ENCODE measurements around the gene PPP1R2. TPM values are rescaled to one million over a fixed set of nuclear protein-coding genes. Genes with fewer than 3 reads are reported as not detected.
A peak's percentile ranks its signal among the peaks of the same experiment; 100 is the strongest.

Gene PPP1R2
- total and polyA plus RNA-seq, 9 of the 15 experiments (the other 6 are each of a cell fraction or from before 2014, with no cell fraction given), result 9.4 to 115 (median 40.3) TPM

GRCh38 chr3:195565716-195566115, 22.6 kb upstream of the PPP1R2 start (continued):
- TF ChIP-seq PKNOX1 (IDR thresholded peaks at IDR 0.05), result peak; percentile 91
- TF ChIP-seq VEZF1 (CRISPR knock-in tag; IDR thresholded peaks at IDR 0.05), result no peak; the same call in 1 of the 2 replicates
- TF ChIP-seq GABPA (tag; conservative IDR thresholded peaks at IDR 0.05; ENCODE audit: low read depth), result no peak
- no peak for TF ChIP-seq THAP7 (CRISPR knock-in tag; IDR thresholded peaks at IDR 0.05)
- TF ChIP-seq SNRNP70 (optimal IDR thresholded peaks at IDR 0.05; ENCODE audit: low read depth, low read length), result no peak
- peak; percentile 57; the same call in 1 of the 2 replicates for TF ChIP-seq ZBTB7A (IDR thresholded peaks at IDR 0.05; ENCODE audit: borderline replicate concordance, control insufficient read depth, low read depth, low read length)
- TF ChIP-seq MAFG (tag; conservative IDR thresholded peaks at IDR 0.05), result no peak
- no peak for TF ChIP-seq DMBX1 (CRISPR knock-in tag; IDR thresholded peaks at IDR 0.05; ENCODE audit: borderline replicate concordance)
- TF ChIP-seq GATA2 (CRISPR knock-in tag; IDR thresholded peaks at IDR 0.05), result no peak
- TF ChIP-seq ZNF75A (CRISPR knock-in tag; IDR thresholded peaks at IDR 0.05), result no peak
- TF ChIP-seq MEIS2 (IDR thresholded peaks at IDR 0.05; ENCODE audit: partially characterized antibody), result peak; percentile 96
- TF ChIP-seq ERF (CRISPR knock-in tag; IDR thresholded peaks at IDR 0.05), result no peak
- no peak for TF ChIP-seq ZNF12 (CRISPR knock-in tag; IDR thresholded peaks at IDR 0.05)
- TF ChIP-seq ZNF444 (CRISPR knock-in tag; IDR thresholded peaks at IDR 0.05), result no peak
- TF ChIP-seq PCBP2 (IDR thresholded peaks at IDR 0.05; ENCODE audit: low read depth, low read length, poor library complexity, severe bottlenecking), result no peak
- no peak for TF ChIP-seq ZBTB5 (IDR thresholded peaks at IDR 0.05)
- no peak for TF ChIP-seq FOXP1 (CRISPR knock-in tag; IDR thresholded peaks at IDR 0.05)
- no peak for TF ChIP-seq POU5F1 (IDR thresholded peaks at IDR 0.05; ENCODE audit: borderline replicate concordance, low read depth, low read length, partially characterized antibody)
- TF ChIP-seq ZKSCAN3 (CRISPR knock-in tag; IDR thresholded peaks at IDR 0.05), result no peak
- TF ChIP-seq U2AF2 (optimal IDR thresholded peaks at IDR 0.05; ENCODE audit: low read depth, low read length), result no peak
- no peak for TF ChIP-seq NBN (IDR thresholded peaks at IDR 0.05; ENCODE audit: low read depth)
- no peak for TF ChIP-seq FOXK1 (CRISPR knock-in tag; IDR thresholded peaks at IDR 0.05; ENCODE audit: borderline replicate concordance)
- no peak for TF ChIP-seq SOX6 (IDR thresholded peaks at IDR 0.05)
- no peak for TF ChIP-seq TARDBP (IDR thresholded peaks at IDR 0.05)
- no peak for TF ChIP-seq MXD1 (CRISPR knock-in tag; IDR thresholded peaks at IDR 0.05; ENCODE audit: borderline replicate concordance, poor library complexity, severe bottlenecking)

Data from K562 (cell line).